Aorta (tissue), 5 donors: ENCODE measurements around the gene C19orf12. TPM values are rescaled to one million over a fixed set of nuclear protein-coding genes. Genes with fewer than 3 reads are reported as not detected.

Source experiments
- ATAC-seq: fragments of 200-7000 bp; cut with Tn5 transposase; one replicate; pipeline ENCODE4 v1.9.1; 2022; ENCODE audit warnings: moderate library complexity; ENCODE audit not compliant: low FRiP score
- DNase-seq, 2 donors: peaks; one replicate each; pipeline ENCODE4 v3.0.0-alpha.2; 2020
- H3K27ac ChIP-seq, 2 donors: one replicate each; pipeline ENCODE4 v1.5.1; 2013; ENCODE audit warnings: low read length in 2 of 2, mild to moderate bottlenecking in 2 of 2, moderate library complexity in 2 of 2, control low read depth in 1 of 2, inconsistent platforms in 1 of 2, low read depth in 1 of 2
- H3K27me3 ChIP-seq, 2 donors: one replicate each; pipeline ENCODE4 v1.6.1; 2013; ENCODE audit warnings: control low read depth in 1 of 2, low read length in 1 of 2, mild to moderate bottlenecking in 1 of 2, moderate library complexity in 1 of 2; ENCODE audit not compliant: insufficient read depth in 2 of 2, control insufficient read depth in 1 of 2
- H3K36me3 ChIP-seq, 2 donors: one replicate each; pipeline ENCODE4 v1.6.1; 2013; ENCODE audit warnings: control low read depth in 1 of 2, low read length in 1 of 2, mild to moderate bottlenecking in 1 of 2; ENCODE audit not compliant: insufficient read depth in 2 of 2, control insufficient read depth in 1 of 2
- H3K4me1 ChIP-seq, 2 donors: one replicate each; pipeline ENCODE4 v1.6.1; 2013; ENCODE audit warnings: low read length in 2 of 2, control low read depth in 1 of 2, mild to moderate bottlenecking in 1 of 2, moderate library complexity in 1 of 2; ENCODE audit not compliant: insufficient read depth in 2 of 2, control insufficient read depth in 1 of 2
- H3K4me3 ChIP-seq, 2 donors: one replicate each; pipeline ENCODE4 v1.5.1; 2013; ENCODE audit warnings: low read length in 2 of 2, control low read depth in 1 of 2, mild to moderate bottlenecking in 1 of 2
- H3K9me3 ChIP-seq: one replicate; pipeline ENCODE4 v1.6.1; 2013; ENCODE audit warnings: mild to moderate bottlenecking, low read length; ENCODE audit not compliant: control insufficient read depth
- WGBS, 2 donors: extraction: QIAGEN DNeasy Blood & Tissue Kit; methylation state at CpG; one replicate each; pipeline ENCODE4 v1.1.7; 2013; 5-methylcytosine and 5-hydroxymethylcytosine counted together
- intact Hi-C, 2 donors: fragments of 100-400 bp; cut with DNase I; formaldehyde crosslinking; loops; one replicate each; pipeline versions ENCODE4 v1.14.2 to v1.15.0; 2022
- polyA plus RNA-seq, 2 donors: library from polyadenylated mRNA; stranded (reverse); fragments of 200-250 nt; gene quantifications; one replicate each; pipeline ENCODE4 v1.2.3, GENCODE V29; 2013
- total RNA-seq, 2 donors: library from RNA; stranded (reverse); fragmentation: NEBNext Ultra II Directional; extraction: Animal tissue kit (Norgen Biotek cat#: 25700); gene quantifications; one replicate each; pipeline ENCODE4 v1.2.1, GENCODE V29; 2021
- donor health status: healthy with polysubstance abuse.
- donor health status: Bipolar disorder and iron deficiency.
- donor health status: DM: no; HTN: no; CAD: no.
- donor health status: DM: no; HTN: no; CAD: no.
- donor health status: DM: yes; HTN: yes; CAD: no.

Gene C19orf12
- total and polyA plus RNA-seq, 4 donors = 14.3 to 32.8 (median 22.9) TPM

- H3K9me3 ChIP-seq = peaks cover 1% of the 10 kb centered on the region
- DNase-seq = no peak
- H3K36me3 ChIP-seq = no peaks in the 10 kb centered on the region
- H3K27ac ChIP-seq = no peak overlapping the region
- WGBS, 2 donors = 67 to 68% methylated on average over 4 of the region's 4 CpGs
- H3K4me1 ChIP-seq = no peaks in the 10 kb centered on the region
- ATAC-seq = no peak
- no peak overlapping the region for H3K4me3 ChIP-seq
- intact Hi-C loops = no loop called here
- no peaks in the 10 kb centered on the region for H3K27me3 ChIP-seq
Measured at GRCh38 chr19:29655648-29656335, 59.3 kb downstream of the C19orf12 start.

GRCh38 chr19:29653398-29653797 lies 61.7 kb downstream of the C19orf12 start:
- ATAC-seq = no peak
- Histone ChIP-seq H3K27me3 (no peaks in the 10 kb centered on the region), H3K36me3 (no peaks in the 10 kb centered on the region), H3K4me1 (no peaks in the 10 kb centered on the region), H3K27ac (no peak overlapping the region), H3K9me3 (peaks cover 1% of the 10 kb centered on the region), H3K4me3 (no peak overlapping the region)
- WGBS, 2 donors = 78 to 86% methylated on average over 5 of the region's 5 CpGs
- no peak for DNase-seq
- intact Hi-C loops = no loop called here

GRCh38 chr19:29651622-29652394 lies 63.3 kb downstream of the C19orf12 start:
- Histone ChIP-seq H3K27me3 (no peaks in the 10 kb centered on the region), H3K4me1 (no peaks in the 10 kb centered on the region), H3K27ac (no peak overlapping the region), H3K4me3 (no peak overlapping the region), H3K36me3 (no peaks in the 10 kb centered on the region), H3K9me3 (peaks cover 1% of the 10 kb centered on the region)
- intact Hi-C loops = no loop called here
- DNase-seq (no peak), ATAC-seq (no peak)
- WGBS, 2 donors = 80 to 84% methylated on average over 7 of the region's 7 CpGs

GRCh38 chr19:29650772-29651387 lies 64.2 kb downstream of the C19orf12 start:
- peaks cover 1% of the 10 kb centered on the region for H3K9me3 ChIP-seq

More at GRCh38 chr19:29650772-29651387, 64.2 kb downstream of the C19orf12 start:
- H3K27ac ChIP-seq = no peak overlapping the region
- no peaks in the 10 kb centered on the region for H3K36me3 ChIP-seq
- H3K27me3 ChIP-seq = no peaks in the 10 kb centered on the region
- DNase-seq (no peak), ATAC-seq (no peak)
- no peaks in the 10 kb centered on the region for H3K4me1 ChIP-seq
- no peak overlapping the region for H3K4me3 ChIP-seq
- intact Hi-C loops = no loop called here
- WGBS, 2 donors = 53 to 55% methylated on average over 7 of the region's 7 CpGs

Other genes starting within 250 kb of the C19orf12 start
- not detected for gene VSTM2B, start 189.3 kb downstream of the C19orf12 start, total RNA-seq
- not detected for gene VSTM2B, start 189.3 kb downstream of the C19orf12 start, polyA plus RNA-seq
- 10 to 100 TPM; 34.2 to 39.2 TPM for gene POP4, start 109.0 kb downstream of the C19orf12 start, total RNA-seq
- 10 to 100 TPM; 66.1 to 72.5 TPM for gene POP4, start 109.0 kb downstream of the C19orf12 start, polyA plus RNA-seq
- gene PLEKHF1, start 49.8 kb downstream of the C19orf12 start, total RNA-seq = 10 to 100 TPM; 10.8 to 17.5 TPM
- gene PLEKHF1, start 49.8 kb downstream of the C19orf12 start, polyA plus RNA-seq = 10 to 100 TPM in 1 of 2 donors, 1 to 10 TPM in 1; 9.9 to 17.2 TPM
- under 1 TPM; 0.81 to 0.88 TPM for gene CCNE1, start 96.7 kb upstream of the C19orf12 start, total RNA-seq
- gene CCNE1, start 96.7 kb upstream of the C19orf12 start, polyA plus RNA-seq = 1 to 10 TPM in 1 of 2 donors, under 1 TPM in 1; 0.49 to 1.6 TPM
- 10 to 100 TPM; 51.4 to 55.9 TPM for gene URI1, start 227.0 kb upstream of the C19orf12 start, total RNA-seq
- 10 to 100 TPM; 29.0 to 36.7 TPM for gene URI1, start 227.0 kb upstream of the C19orf12 start, polyA plus RNA-seq